HEK293 (cell line): ENCODE data around the gene EXOC3.
"Not testable (repeated sequence)": the region's sequence is repeated elsewhere in the genome, so short reads cannot be mapped to it uniquely, and the experiment has no call there.

Experiments used
- CTCF ChIA-PET: fragments of 350-600 bp; formaldehyde crosslinking; extraction: SDS; loops from one replicate; lab custom pipeline; 2021; ENCODE audit warnings: antibody characterized with exemption; lab: Yijun Ruan, JAX
- POLR2A ChIA-PET: fragments of 300-600 bp; formaldehyde crosslinking; extraction: SDS; loops from one replicate; lab custom pipeline; 2020; ENCODE audit warnings: antibody characterized with exemption, inconsistent platforms; lab: Yijun Ruan, JAX
- H3K27ac ChIP-seq: fragments of 200-500 bp; sonication (Bioruptor generic); 2 replicates; pipeline ENCODE4 v1.5.1; 2014; ENCODE audit warnings: low read depth, low read length, control low read depth, inconsistent platforms; ENCODE audit errors: extremely low read depth
- H3K36me3 ChIP-seq, 2 experiments: fragments of 200-500 bp in 1 of 2; sonication (Bioruptor generic) in 1 of 2; 1 replicate in 1 of 2; 2 replicates in 1 of 2; pipeline ENCODE4 v1.5.1; 2014 to 2017; ENCODE audit warnings: inconsistent platforms in 2 of 2, low read length in 2 of 2; ENCODE audit not compliant: control insufficient read depth in 2 of 2, insufficient read depth in 1 of 2
- H3K4me1 ChIP-seq: fragments of 200-500 bp; sonication (Bioruptor generic); 2 replicates; pipeline ENCODE4 v1.5.1; 2014; ENCODE audit warnings: mild to moderate bottlenecking, low read length, inconsistent platforms; ENCODE audit not compliant: control insufficient read depth, insufficient read depth
- H3K4me3 ChIP-seq: 2 replicates; pipeline ENCODE4 v1.5.1; 2011; ENCODE audit warnings: low read depth, mild to moderate bottlenecking, control low read depth, low read length, moderate library complexity
- H3K9me3 ChIP-seq: fragments of 200-500 bp; sonication (Bioruptor generic); 2 replicates; pipeline ENCODE4 v1.5.1; 2014; ENCODE audit warnings: low read depth, low read length, inconsistent platforms; ENCODE audit not compliant: control insufficient read depth, insufficient read depth
- GLI2 ChIP-seq: fragments of 450-650 bp; formaldehyde crosslinking; IDR thresholded peaks from 2 replicates; pipeline ENCODE4; 2017; ENCODE audit warnings: missing biosample characterization, missing genetic modification characterization, low read depth, borderline replicate concordance
- GLI4 ChIP-seq: fragments of 450-650 bp; formaldehyde crosslinking; IDR thresholded peaks from 2 replicates; pipeline ENCODE4 v1.5.1; 2016; ENCODE audit warnings: missing biosample characterization, missing genetic modification characterization
- ZBTB48 ChIP-seq: fragments of 450-650 bp; formaldehyde crosslinking; IDR thresholded peaks from 2 replicates; pipeline ENCODE4 v1.5.1; 2016; ENCODE audit warnings: missing biosample characterization, missing genetic modification characterization
- ZBTB8A ChIP-seq: fragments of 450-650 bp; formaldehyde crosslinking; IDR thresholded peaks from 2 replicates; pipeline ENCODE4 v1.5.1; 2016; ENCODE audit warnings: missing biosample characterization, missing genetic modification characterization
- ZNF146 ChIP-seq: fragments of 450-650 bp; formaldehyde crosslinking; IDR thresholded peaks from 2 replicates; pipeline ENCODE4 v1.5.1; 2016; ENCODE audit warnings: missing biosample characterization, missing genetic modification characterization
- ZNF155 ChIP-seq: fragments of 450-650 bp; formaldehyde crosslinking; IDR thresholded peaks from 2 replicates; pipeline ENCODE4 v1.5.1; 2016; ENCODE audit warnings: missing biosample characterization, missing genetic modification characterization
- ZNF19 ChIP-seq: fragments of 450-650 bp; formaldehyde crosslinking; IDR thresholded peaks from 2 replicates; pipeline ENCODE4; 2016; ENCODE audit warnings: missing biosample characterization, missing genetic modification characterization, low read depth
- ZNF324 ChIP-seq: fragments of 450-650 bp; formaldehyde crosslinking; IDR thresholded peaks from 2 replicates; pipeline ENCODE4 v1.5.1; 2016; ENCODE audit warnings: missing biosample characterization, missing genetic modification characterization
- ZSCAN30 ChIP-seq: fragments of 450-650 bp; IDR thresholded peaks from 2 replicates; pipeline ENCODE4 v1.5.1; 2018; ENCODE audit warnings: missing biosample characterization, mild to moderate bottlenecking, missing genetic modification characterization, moderate library complexity
- TF ChIP-seq, protein P1 (sequence below): fragments of 450-650 bp; formaldehyde crosslinking; IDR thresholded peaks from 2 replicates; pipeline ENCODE4 v1.5.1; 2017; ENCODE audit warnings: missing biosample characterization, missing genetic modification characterization
- TF ChIP-seq, protein P2 (sequence below): fragments of 450-650 bp; formaldehyde crosslinking; IDR thresholded peaks from 2 replicates; pipeline ENCODE4 v1.5.1; 2016; ENCODE audit warnings: missing biosample characterization, missing genetic modification characterization

The EXOC3 gene

GRCh38 chr5:407801-408268, 35.1 kb upstream of the EXOC3 start (continued):
- TF ChIP-seq, protein P1, sequence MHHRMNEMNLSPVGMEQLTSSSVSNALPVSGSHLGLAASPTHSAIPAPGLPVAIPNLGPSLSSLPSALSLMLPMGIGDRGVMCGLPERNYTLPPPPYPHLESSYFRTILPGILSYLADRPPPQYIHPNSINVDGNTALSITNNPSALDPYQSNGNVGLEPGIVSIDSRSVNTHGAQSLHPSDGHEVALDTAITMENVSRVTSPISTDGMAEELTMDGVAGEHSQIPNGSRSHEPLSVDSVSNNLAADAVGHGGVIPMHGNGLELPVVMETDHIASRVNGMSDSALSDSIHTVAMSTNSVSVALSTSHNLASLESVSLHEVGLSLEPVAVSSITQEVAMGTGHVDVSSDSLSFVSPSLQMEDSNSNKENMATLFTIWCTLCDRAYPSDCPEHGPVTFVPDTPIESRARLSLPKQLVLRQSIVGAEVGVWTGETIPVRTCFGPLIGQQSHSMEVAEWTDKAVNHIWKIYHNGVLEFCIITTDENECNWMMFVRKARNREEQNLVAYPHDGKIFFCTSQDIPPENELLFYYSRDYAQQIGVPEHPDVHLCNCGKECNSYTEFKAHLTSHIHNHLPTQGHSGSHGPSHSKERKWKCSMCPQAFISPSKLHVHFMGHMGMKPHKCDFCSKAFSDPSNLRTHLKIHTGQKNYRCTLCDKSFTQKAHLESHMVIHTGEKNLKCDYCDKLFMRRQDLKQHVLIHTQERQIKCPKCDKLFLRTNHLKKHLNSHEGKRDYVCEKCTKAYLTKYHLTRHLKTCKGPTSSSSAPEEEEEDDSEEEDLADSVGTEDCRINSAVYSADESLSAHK (tag by site-specific recombination): peak; percentile 88

DNA sequence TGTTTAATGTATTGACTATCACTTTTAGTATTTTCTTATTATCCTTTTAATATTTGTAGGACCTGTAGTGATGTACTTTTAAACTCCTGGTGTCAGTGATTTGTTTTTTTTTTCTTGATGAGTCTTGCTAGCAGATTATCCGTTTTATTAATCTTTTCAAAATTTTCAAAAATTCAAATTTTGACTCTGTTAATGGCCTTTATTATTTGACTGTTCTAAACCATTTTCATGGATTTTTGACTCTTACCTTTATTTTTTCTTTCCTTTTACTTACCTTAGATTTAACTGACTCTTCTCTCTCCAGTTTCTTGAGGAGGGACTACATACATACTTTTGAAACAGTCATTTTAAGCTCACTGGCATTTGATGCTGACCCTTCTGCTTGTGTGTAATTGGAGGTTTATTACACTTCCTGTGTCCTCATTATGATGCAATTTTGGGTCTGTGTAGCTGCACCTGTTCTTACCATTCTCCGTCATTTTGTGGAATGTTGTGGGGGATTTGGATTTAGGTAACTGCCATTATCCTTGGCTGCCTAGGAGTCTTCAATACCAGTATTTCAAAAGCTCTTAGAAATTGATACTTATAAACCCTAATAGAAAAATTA, 32.0 kb upstream of the EXOC3 start:
- ChIA-PET CTCF (interaction anchor here (2.1 kb wide), 1 partner anchor 20 kb away, joined by 9 read pairs; no protein-coding TSS in a partner anchor), POLR2A (no interaction called here)
- Histone ChIP-seq H3K4me1 (peaks cover 21% of the 10 kb centered on the region), H3K9me3 (no peaks in the 10 kb centered on the region), H3K27ac (no peak overlapping the region), H3K36me3 (peaks cover 0 to 3% of the 10 kb centered on the region in 2 experiments; a peak in 1 of 3 replicates), H3K4me3 (no peak overlapping the region)
- TF ChIP-seq ZNF19 (tag by site-specific recombination): no peak
- no peak for TF ChIP-seq GLI4
- TF ChIP-seq ZNF324 (tag by site-specific recombination): no peak

DNA sequence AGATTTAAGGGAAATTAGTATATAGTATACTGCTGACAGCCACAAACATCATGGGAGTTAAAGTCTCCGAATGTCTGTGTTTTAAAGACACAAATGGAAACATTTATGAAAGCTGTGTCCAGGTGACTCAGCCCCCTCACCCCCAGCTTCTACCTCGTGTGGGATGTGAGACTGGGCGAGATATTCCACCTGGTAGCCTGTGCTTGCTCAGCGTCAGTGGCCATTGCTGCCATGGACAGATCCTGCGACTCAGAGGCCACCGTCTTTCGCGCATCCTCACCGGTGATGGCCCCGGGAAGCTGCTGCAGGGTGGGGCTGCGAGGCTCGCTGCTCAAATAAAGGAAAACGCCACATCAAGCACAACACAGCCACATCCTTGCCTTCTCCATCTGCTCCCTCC, 31.2 kb upstream of the EXOC3 start:
- no peaks in the 10 kb centered on the region for H3K9me3 ChIP-seq
- TF ChIP-seq ZNF146 (tag by site-specific recombination) (no peak), ZSCAN30 (tag by site-specific recombination) (no peak), ZNF155 (tag by site-specific recombination) (no peak), GLI2 (tag by site-specific recombination) (no peak), ZBTB8A (tag by site-specific recombination) (no peak)
- TF ChIP-seq, protein P2, sequence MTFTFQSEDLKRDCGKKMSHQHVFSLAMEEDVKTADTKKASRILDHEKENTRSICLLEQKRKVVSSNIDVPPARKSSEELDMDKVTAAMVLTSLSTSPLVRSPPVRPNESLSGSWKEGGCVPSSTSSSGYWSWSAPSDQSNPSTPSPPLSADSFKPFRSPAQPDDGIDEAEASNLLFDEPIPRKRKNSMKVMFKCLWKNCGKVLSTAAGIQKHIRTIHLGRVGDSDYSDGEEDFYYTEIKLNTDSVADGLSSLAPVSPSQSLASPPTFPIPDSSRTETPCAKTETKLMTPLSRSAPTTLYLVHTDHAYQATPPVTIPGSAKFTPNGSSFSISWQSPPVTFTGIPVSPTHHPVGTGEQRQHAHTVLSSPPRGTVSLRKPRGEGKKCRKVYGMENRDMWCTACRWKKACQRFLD (tag by site-specific recombination): no peak
- TF ChIP-seq, all 188 proteins: peak for 0
- H3K27ac ChIP-seq: no peak overlapping the region
- H3K4me3 ChIP-seq: no peak overlapping the region
- ChIA-PET POLR2A (no interaction called here), CTCF (interaction anchor here (1.4 to 2.1 kb wide), 2 partner anchors 10 to 19 kb away, joined by 3 to 9 read pairs; no protein-coding TSS in a partner anchor)
- H3K4me1 ChIP-seq: peaks cover 21% of the 10 kb centered on the region
- peaks cover 0 to 8% of the 10 kb centered on the region in 2 experiments; a peak in 1 of 3 replicates for H3K36me3 ChIP-seq

DNA sequence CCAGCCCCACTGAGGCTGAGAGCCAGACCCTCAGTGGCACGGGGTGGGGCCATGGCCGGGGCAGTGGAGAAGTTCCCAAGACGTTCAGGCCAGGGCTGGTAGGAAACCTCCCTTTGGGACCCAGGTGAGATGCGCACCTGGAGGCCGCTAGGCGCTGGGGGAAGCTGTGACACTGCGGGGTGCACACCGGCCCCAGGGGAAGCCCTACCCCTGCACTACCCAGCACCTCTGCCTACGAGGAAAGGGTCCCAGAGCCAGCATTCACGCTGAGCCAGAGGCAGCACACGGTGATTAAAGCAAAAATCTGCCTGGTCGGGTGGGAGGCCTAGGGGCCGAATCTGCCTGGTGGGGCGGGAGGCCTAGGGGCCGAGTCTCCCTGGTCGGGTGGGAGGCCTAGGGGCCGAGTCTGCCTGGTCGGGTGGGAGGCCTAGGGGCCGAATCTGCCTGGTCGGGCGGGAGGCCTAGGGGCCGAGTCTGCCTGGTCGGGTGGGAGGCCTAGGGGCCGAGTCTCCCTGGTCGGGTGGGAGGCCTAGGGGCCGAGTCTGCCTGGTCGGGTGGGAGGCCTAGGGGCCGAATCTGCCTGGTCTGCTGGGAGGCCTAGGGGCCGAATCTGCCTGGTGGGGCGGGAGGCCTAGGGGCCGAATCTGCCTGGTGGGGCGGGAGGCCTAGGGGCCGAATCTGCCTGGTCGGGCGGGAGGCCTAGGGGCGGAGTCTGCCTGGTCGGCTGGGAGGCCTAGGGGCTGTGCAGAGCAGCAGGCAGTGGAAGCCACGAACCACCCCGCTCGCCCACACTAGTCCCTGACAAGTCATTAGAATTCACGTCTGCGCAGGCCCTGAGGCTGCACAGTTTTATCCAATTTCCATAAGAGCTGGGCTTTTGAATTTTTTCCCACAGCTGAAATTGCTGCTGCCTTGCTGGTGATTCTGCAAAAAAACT, 27.7 kb upstream of the EXOC3 start:
- peak; percentile 66 for TF ChIP-seq ZBTB48 (tag by site-specific recombination)
- peak overlapping the region; percentile 93 for H3K27ac ChIP-seq
- CTCF ChIA-PET: interaction anchor here (0.6 to 1.1 kb wide), 6 partner anchors 31 to 203 kb away, joined by 3 to 7 read pairs (median 4); partner anchors contain the start of gene AHRR

More for the DNA sequence above, 27.7 kb upstream of the EXOC3 start:
- Histone ChIP-seq H3K4me1 (peaks cover 11% of the 10 kb centered on the region; the same call in 1 of the 2 replicates), H3K36me3 (peaks cover 0 to 13% of the 10 kb centered on the region in 2 experiments; a peak in 1 of 3 replicates)
- H3K9me3 ChIP-seq, H3K4me3 ChIP-seq, POLR2A ChIA-PET: not testable (repeated sequence)
